ENCODE data around the gene FAM177A1.
A peak's percentile ranks its signal among the peaks of the same experiment; 100 is the strongest.
"Not testable (repeated sequence)": the region's sequence is repeated elsewhere in the genome, so short reads cannot be mapped to it uniquely, and the experiment has no call there.

Gene FAM177A1

GRCh38 chr14:35046048-35046750, at the start of gene FAM177A1:
TSS of gene FAM177A1 (plus strand) at chr14:35046272. CDS start at chr14:35046464, 192 bp downstream.
- DNase-seq: peak; percentile 99

- no peak for DNase-seq
Observed at GRCh38 chr14:34997762-34998161, 48.3 kb upstream of the FAM177A1 start.

- no peak for DNase-seq
Observed at GRCh38 chr14:34999500-34999899, 46.6 kb upstream of the FAM177A1 start.

- no peak for DNase-seq
Observed at GRCh38 chr14:35001621-35002020, 44.5 kb upstream of the FAM177A1 start.

GRCh38 chr14:35004839-35005238, 41.2 kb upstream of the FAM177A1 start:
- DNase-seq: no peak

GRCh38 chr14:35016568-35016967, 29.5 kb upstream of the FAM177A1 start:
- no peak for DNase-seq

GRCh38 chr14:35020713-35021112, 25.4 kb upstream of the FAM177A1 start:
- no peak for DNase-seq

GRCh38 chr14:35028435-35028834, 17.6 kb upstream of the FAM177A1 start:
- no peak for DNase-seq

- DNase-seq: no peak
Observed at GRCh38 chr14:35032562-35032961, 13.5 kb upstream of the FAM177A1 start.

- DNase-seq: no peak
Observed at GRCh38 chr14:35034440-35034833, 11.6 kb upstream of the FAM177A1 start.

GRCh38 chr14:35034944-35035554, 11.0 kb upstream of the FAM177A1 start:
- DNase-seq: not testable (repeated sequence)

GRCh38 chr14:35038312-35038711, 7.8 kb upstream of the FAM177A1 start:
- not testable (repeated sequence) for DNase-seq

GRCh38 chr14:35042632-35043031, 3.4 kb upstream of the FAM177A1 start:
- no peak for DNase-seq

- DNase-seq: no peak
Observed at GRCh38 chr14:35043046-35043445, 3.0 kb upstream of the FAM177A1 start.

- DNase-seq: no peak
Observed at GRCh38 chr14:35044939-35045797, 904 bp upstream of the FAM177A1 start.

- DNase-seq: no peak
Observed at GRCh38 chr14:35045798-35046047, 349 bp upstream of the FAM177A1 start.

GRCh38 chr14:35046751-35047536, 872 bp downstream of the FAM177A1 start:
- peak; percentile 67 for DNase-seq

- no peak for DNase-seq
Observed at GRCh38 chr14:35047976-35048513, 2.0 kb downstream of the FAM177A1 start.

- no peak for DNase-seq
Observed at GRCh38 chr14:35050652-35051051, 4.6 kb downstream of the FAM177A1 start.

- DNase-seq: no peak
Observed at GRCh38 chr14:35051796-35052195, 5.7 kb downstream of the FAM177A1 start.

GRCh38 chr14:35052637-35053036, 6.6 kb downstream of the FAM177A1 start:
- DNase-seq: no peak

- DNase-seq: not testable (repeated sequence)
Observed at GRCh38 chr14:35061113-35061791, 15.2 kb downstream of the FAM177A1 start.
